Osteocyte (in vitro differentiated cells): ENCODE results near the gene RFX3. TPM values are rescaled to one million over a fixed set of nuclear protein-coding genes. Genes with fewer than 3 reads are reported as not detected.

ENCODE experiments used
- DNase-seq: peaks from one replicate; pipeline ENCODE4 v3.0.0; 2021; ENCODE audit warnings: mixed read lengths; ENCODE audit not compliant: unreplicated experiment; ENCODE audit errors: extremely low spot score
- H3K27ac Mint-ChIP-seq: one replicate; pipeline ENCODE4 v1.8.0; 2021; ENCODE audit warnings: mild to moderate bottlenecking, mixed read lengths; ENCODE audit not compliant: unreplicated experiment
- H3K27me3 Mint-ChIP-seq: one replicate; pipeline ENCODE4 v1.8.0; 2021; ENCODE audit warnings: mixed read lengths; ENCODE audit not compliant: unreplicated experiment
- H3K36me3 Mint-ChIP-seq: one replicate; pipeline ENCODE4 v1.8.0; 2021; ENCODE audit warnings: mixed read lengths; ENCODE audit not compliant: unreplicated experiment
- H3K4me1 Mint-ChIP-seq: one replicate; pipeline ENCODE4 v1.8.0; 2021; ENCODE audit warnings: mixed read lengths; ENCODE audit not compliant: unreplicated experiment
- H3K4me3 Mint-ChIP-seq: one replicate; pipeline ENCODE4 v1.8.0; 2021; ENCODE audit warnings: mild to moderate bottlenecking, moderate library complexity, mixed read lengths; ENCODE audit not compliant: unreplicated experiment
- H3K9me3 Mint-ChIP-seq: one replicate; pipeline ENCODE4 v1.8.0; 2021; ENCODE audit warnings: mixed read lengths; ENCODE audit not compliant: unreplicated experiment
- total RNA-seq: library from RNA; stranded (reverse); gene quantifications from 2 replicates; pipeline ENCODE4 v1.2.1, GENCODE V29; 2021
- TF ChIP-seq, protein P1 (sequence below): fragments of 200-600 bp; sonication (generic); IDR thresholded peaks from 2 replicates; pipeline ENCODE4 v1.5.0; 2021; ENCODE audit warnings: antibody characterized with exemption, mild to moderate bottlenecking, moderate library complexity

The RFX3 gene
- total RNA-seq, 1 donor from 2014 or later: 10.0 TPM

DNA sequence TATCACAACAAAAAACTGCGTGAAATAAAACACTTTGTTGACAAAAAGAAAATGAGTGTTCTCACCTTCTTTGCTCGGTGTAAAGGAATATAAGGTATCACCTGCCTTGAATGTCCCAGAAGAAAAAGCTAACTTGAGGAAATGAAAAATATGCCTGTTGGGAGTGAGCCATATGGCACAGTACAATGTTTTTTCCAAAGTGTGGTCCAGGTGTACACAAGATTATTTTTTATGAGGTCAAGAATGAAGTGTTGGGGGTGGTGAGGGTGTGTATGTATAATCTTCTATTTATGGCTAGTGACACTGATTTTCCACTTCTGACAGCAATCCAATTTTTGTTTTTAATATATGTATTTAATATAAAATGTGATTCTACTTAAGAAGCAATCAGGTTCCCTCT is 134.4 kb downstream of the RFX3 start:
- H3K9me3 Mint-ChIP-seq: peaks cover 2% of the 10 kb centered on the region
- TF ChIP-seq, protein P1, sequence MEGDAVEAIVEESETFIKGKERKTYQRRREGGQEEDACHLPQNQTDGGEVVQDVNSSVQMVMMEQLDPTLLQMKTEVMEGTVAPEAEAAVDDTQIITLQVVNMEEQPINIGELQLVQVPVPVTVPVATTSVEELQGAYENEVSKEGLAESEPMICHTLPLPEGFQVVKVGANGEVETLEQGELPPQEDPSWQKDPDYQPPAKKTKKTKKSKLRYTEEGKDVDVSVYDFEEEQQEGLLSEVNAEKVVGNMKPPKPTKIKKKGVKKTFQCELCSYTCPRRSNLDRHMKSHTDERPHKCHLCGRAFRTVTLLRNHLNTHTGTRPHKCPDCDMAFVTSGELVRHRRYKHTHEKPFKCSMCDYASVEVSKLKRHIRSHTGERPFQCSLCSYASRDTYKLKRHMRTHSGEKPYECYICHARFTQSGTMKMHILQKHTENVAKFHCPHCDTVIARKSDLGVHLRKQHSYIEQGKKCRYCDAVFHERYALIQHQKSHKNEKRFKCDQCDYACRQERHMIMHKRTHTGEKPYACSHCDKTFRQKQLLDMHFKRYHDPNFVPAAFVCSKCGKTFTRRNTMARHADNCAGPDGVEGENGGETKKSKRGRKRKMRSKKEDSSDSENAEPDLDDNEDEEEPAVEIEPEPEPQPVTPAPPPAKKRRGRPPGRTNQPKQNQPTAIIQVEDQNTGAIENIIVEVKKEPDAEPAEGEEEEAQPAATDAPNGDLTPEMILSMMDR: no peak
- H3K27ac Mint-ChIP-seq: no peak overlapping the region
- H3K4me3 Mint-ChIP-seq: no peak overlapping the region
- no peaks in the 10 kb centered on the region for H3K4me1 Mint-ChIP-seq
- DNase-seq: no peak
- no peaks in the 10 kb centered on the region for H3K27me3 Mint-ChIP-seq
- H3K36me3 Mint-ChIP-seq: peaks cover 33% of the 10 kb centered on the region

DNA sequence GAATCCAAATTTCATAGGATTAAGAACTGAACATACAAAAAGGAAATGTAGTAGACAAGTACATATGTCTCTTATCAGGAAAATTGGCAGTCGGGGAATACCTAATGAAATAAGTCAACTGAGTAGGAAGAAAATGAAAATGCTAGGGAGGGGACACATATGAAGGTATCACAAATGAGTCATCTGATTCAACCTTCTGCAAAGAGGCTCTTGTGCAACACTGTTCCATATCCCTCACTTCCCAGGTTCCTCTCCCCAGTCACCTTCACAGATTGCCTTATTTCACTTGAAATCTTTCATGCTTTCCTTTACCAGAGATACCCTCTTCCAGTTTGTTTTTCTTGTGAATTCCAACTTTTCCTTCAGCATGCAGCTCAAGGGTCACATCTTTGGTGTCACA is 139.0 kb downstream of the RFX3 start:
- peaks cover 24% of the 10 kb centered on the region for H3K36me3 Mint-ChIP-seq
- no peak overlapping the region for H3K27ac Mint-ChIP-seq
- H3K4me3 Mint-ChIP-seq: no peak overlapping the region
- DNase-seq: no peak
- no peaks in the 10 kb centered on the region for H3K4me1 Mint-ChIP-seq
- peaks cover 4% of the 10 kb centered on the region for H3K9me3 Mint-ChIP-seq
- TF ChIP-seq, protein P1: no peak
- no peaks in the 10 kb centered on the region for H3K27me3 Mint-ChIP-seq

GRCh38 chr9:3385871-3386270 is 139.9 kb downstream of the RFX3 start:
- TF ChIP-seq, protein P1: no peak
- Mint-ChIP-seq H3K4me3 (no peak overlapping the region), H3K9me3 (peaks cover 4% of the 10 kb centered on the region), H3K27me3 (no peaks in the 10 kb centered on the region), H3K36me3 (peaks cover 20% of the 10 kb centered on the region), H3K27ac (no peak overlapping the region), H3K4me1 (no peaks in the 10 kb centered on the region)
- DNase-seq: no peak

- TF ChIP-seq, protein P1: no peak
- Mint-ChIP-seq H3K36me3 (peaks cover 2% of the 10 kb centered on the region), H3K4me1 (no peaks in the 10 kb centered on the region), H3K27me3 (no peaks in the 10 kb centered on the region), H3K4me3 (no peak overlapping the region), H3K27ac (no peak overlapping the region), H3K9me3 (no peaks in the 10 kb centered on the region)
- no peak for DNase-seq
These were observed 154.0 kb downstream of the RFX3 start for GRCh38 chr9:3371842-3372241.

GRCh38 chr9:3370715-3371114 is 155.1 kb downstream of the RFX3 start:
- Mint-ChIP-seq H3K27ac (no peak overlapping the region), H3K4me1 (no peaks in the 10 kb centered on the region), H3K27me3 (no peaks in the 10 kb centered on the region), H3K4me3 (no peak overlapping the region), H3K9me3 (no peaks in the 10 kb centered on the region), H3K36me3 (peaks cover 2% of the 10 kb centered on the region)
- DNase-seq: no peak
- TF ChIP-seq, protein P1: no peak
